ENCODE measurements around the gene SASH1.

The SASH1 gene

DNA sequence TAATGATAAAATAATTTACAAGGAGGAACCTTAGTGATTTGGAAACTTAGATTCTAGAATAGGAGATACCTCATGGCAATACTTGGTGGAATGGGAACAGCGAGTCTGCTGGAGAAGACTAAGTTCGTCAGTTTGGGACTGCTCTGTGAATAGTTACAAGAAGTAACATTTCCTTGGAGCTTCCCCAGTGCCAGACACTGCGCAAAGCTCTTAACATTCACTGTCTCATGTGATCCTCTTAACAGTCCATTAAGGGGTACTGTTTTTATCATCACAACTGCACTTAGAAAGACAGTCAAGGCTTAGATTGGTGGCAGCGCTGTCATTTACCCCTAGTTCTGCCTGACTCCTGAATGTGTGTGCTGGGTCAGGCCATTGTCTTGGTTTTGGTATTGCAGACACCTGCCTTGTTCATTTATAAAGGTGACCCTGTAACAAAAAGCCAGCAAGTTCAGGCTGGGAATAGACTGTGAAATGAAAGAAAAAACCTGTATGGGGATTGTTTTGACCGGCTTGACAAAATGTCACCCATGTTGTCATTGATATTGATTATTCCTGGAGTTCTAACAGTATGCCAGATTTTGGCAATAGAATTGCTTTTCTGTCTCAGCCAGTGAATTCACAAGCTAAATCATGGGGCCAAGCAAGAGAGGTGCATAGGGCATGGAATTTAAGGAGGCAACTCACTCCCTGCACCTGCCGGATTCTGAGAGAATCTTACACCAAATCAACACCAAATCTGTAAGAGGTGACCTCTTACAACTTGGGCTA is 118.4 kb downstream of the SASH1 start:
- no peak for DNase-seq (ENCODE audit: low spot score)

DNA sequence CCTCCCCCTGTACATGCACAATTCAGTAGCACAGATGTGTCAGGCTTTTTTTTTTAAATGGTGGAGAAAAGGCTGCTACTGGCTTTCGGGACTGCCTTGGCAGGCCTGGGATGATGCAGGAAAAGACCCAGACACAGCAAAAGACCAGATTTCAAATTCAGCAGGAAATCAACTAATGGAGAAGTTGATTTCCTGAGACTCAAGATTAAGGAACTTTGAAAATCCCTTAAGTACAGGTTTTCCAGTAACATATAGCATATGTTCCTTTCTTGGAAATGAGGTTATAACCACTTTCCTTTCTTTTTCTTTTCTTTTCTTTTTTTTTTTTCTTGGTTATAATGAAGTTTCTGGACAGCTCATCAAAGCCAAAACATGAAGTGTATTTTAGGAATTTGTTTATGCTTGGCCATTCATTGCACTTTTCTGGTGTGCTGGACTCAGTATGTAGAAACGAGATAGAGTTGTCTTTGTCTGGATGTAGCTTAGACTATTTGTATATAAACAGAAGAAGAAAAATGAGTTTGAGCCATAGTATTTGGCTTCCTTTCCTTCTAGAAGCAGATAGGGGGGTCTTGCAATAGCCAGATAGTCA is 119.4 kb downstream of the SASH1 start:
- no peak for DNase-seq (ENCODE audit: low spot score)

DNA sequence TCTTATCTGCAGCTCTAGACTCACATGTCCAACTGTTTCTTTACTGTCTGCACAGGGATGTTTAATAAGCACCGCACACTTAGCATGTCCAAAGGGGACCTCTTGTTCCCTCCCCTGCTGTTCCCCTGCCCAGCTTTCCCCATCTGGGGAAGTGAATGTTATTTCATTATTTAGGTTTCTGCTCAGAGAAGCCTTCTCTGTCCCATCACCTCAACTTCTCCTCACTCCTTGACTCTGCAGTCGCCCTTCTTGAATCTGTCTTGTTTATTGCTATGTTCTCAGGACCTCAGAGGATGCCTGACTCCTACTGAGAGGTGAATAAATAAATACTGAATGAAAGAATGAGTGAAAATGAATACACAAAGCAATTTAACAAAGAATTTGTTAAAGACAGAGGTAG is 121.0 kb downstream of the SASH1 start:
- no peak for DNase-seq (ENCODE audit: low spot score)

DNA sequence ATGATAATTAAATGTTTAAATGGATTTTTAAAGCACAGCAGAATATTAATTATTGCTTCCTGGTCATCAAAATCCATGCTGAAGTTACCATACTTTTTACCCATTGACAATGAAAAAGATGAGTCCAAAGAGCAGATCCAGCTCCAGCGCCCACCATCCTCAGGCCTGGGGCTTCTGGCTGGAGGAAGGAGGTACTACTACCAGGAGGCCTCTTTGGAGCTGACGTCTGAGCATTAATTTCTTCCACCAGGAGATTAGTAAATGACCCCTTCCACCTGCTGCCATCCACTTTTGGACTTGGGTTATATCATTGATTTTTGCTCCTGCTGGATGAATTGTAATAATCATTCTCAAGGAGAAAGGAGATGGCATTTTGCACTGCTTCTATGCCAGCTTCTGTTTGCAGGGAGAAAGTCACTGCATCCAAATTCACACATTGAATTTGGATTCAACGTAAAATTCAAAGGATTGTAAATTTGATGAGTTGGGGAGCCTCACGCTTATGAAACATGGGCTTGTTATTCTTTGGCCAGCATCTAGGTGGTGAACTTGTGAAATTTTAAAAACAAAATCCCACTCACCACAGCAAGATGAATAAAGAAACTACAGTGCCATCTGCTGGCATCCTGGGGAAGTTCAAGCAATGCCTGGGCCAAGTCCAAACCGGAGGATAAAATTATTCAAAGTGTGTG is 121.8 kb downstream of the SASH1 start:
- peak; percentile 54 for DNase-seq (ENCODE audit: low spot score)

DNA sequence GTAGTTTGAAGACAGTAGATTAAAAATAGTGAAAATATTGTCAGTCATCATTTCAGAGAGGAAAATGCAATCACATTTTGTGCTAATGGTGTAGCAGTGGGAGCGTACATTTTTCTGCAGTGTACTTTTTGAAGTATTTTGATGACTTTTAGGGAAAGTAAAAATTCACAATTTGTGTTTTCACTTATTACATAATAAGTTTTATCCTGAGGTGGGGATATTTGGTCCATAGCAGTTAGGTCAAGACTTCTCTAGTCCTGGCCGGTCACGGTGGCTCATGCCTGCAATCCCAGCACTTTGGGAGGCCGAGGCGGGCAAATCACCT is 122.3 kb downstream of the SASH1 start:
- no peak for DNase-seq (ENCODE audit: low spot score)

DNA sequence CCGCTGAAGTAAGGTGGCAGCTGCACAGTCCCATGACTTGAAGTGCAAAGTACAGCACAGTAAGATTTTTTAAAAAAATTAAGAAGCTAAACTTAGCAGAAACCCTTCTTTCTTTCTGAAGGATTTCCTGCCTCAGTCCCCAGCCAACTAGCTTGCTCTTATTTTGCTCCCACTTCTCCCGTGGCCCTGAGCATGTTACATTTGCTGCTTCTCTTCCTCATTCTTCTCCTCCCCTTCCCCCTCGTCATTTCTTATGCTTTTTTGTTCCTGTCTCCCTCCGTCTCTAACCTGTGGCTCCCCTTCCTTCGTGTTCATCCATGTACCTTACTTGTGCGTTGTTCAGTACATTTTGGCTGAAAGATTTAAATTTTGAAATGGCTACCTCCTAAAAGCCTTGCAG is 123.0 kb downstream of the SASH1 start:
- no peak for DNase-seq (ENCODE audit: low spot score)

DNA sequence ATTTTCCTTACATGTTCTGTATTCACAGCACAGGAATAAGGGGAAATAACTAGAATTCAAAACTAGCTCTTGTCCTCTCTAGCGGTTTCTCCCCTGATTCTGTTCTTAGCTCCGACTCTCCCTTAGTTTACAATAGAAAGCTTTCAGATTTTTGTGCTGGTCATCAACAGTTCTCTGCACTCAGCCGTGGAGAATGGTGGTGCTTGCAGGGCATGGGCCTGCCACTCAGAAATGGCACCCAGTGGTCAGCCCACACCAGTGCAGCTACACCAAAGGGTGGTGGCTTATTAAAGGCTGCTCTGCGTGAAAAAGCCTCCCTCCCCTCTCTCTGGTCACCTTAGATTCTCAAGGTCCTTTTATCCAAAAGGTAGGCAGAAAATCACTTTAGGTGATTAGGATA is 123.5 kb downstream of the SASH1 start:
- no peak for DNase-seq (ENCODE audit: low spot score)

DNA sequence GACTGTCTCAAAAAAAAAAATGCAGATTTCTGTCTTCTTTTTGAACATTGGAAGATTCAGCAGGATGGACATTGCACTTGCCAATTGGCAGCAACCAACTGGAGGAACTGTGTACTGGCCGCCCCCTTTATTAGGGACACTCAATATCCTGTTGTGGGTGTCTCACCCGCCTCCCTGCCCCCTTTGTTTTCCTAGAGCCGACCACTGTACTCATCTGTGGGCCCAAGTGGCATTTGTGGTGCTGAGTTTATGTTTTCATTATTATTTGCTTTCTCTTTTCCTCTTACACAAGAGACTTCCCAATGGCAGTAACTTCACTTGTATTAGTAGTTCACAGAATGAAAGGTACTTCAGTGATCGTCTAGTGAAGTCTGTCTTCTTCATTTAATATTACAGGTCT is 125.3 kb downstream of the SASH1 start:
- no peak for DNase-seq (ENCODE audit: low spot score)

DNA sequence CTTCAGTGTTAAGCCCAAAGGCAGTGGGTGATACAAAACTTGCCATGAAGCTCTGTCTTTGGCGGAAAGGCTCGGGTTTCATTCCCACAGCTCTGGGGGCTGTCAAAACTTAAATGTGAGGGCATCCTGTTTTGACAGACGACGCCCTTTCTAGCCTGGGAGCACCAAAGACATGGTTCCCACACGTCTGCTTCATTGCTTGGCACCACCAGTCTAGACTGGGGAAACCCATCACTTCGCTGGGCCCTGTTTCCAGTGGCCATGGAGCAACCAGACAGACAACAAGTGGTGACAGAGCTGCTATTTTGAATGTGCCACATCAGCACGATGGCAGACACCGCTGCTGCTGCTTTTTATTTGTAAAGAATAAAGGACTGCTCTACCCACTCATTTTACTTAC is 127.5 kb downstream of the SASH1 start:
- no peak for DNase-seq (ENCODE audit: low spot score)

DNA sequence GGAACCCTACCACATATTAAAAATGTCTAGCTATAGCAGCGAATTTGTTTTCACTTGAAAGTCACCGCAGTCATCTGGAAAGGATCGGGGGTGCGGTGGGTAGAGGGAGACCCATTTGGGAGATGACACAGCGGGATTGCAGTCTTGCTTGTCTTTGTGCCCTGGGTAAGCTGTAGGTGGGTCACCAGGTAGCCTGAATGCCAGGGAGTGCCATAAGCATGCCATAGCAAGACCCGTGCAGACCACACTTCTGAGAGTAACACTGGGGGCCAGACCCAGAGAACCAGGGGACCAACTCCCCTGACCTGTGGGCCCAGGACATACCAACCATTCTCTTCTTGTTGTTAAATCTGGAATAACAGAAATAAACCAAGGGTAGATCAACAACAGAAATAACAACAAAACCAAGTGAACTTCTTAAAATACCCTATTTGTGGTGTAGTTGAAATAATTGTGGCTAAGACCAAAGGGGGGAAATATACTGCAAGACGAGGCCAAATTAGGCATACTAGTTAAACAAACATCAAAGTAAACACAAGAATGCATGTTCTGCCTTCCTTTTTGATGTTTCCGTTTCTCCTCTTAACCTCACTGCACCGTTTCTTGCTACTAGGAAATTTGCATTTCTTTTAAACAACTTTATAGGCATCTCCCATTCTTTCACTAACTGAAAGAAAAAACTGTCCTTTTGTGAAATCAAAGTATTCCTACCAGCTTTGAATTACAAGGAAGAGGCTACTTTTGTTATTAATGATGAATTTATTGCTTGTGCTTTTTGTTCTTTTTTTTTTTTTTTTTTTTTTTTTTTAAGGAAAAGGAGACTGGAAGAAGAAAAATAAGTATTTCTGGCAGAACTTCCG is 128.2 kb downstream of the SASH1 start:
- DNase-seq (ENCODE audit: low spot score), result no peak

DNA sequence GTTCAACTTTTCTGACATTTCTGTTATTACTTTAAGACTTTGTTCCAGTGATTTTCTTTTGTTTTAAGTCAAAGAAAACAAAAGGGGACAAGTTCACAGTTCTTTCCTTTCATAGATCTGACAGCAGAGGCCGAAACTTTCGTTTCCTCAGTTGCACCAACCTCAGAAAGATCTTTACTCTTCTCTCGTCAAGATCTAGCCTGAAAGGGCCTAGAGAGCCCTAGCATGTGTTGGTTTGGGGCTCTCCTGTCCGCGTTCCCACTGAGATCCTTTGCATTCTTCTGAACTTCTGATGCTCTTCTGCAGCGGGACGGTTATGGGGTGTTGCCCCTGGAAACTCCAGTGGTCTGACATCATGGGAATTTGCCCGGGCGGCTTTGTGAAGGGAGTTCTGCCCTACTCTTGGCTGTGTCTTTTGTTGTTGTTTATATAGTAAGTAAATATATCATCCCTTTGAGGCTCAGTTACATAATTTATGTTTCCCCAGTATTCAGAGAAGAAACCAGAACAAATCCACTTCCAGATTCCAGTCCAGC is 129.1 kb downstream of the SASH1 start:
- peak; percentile 19 for DNase-seq (ENCODE audit: low spot score)

DNA sequence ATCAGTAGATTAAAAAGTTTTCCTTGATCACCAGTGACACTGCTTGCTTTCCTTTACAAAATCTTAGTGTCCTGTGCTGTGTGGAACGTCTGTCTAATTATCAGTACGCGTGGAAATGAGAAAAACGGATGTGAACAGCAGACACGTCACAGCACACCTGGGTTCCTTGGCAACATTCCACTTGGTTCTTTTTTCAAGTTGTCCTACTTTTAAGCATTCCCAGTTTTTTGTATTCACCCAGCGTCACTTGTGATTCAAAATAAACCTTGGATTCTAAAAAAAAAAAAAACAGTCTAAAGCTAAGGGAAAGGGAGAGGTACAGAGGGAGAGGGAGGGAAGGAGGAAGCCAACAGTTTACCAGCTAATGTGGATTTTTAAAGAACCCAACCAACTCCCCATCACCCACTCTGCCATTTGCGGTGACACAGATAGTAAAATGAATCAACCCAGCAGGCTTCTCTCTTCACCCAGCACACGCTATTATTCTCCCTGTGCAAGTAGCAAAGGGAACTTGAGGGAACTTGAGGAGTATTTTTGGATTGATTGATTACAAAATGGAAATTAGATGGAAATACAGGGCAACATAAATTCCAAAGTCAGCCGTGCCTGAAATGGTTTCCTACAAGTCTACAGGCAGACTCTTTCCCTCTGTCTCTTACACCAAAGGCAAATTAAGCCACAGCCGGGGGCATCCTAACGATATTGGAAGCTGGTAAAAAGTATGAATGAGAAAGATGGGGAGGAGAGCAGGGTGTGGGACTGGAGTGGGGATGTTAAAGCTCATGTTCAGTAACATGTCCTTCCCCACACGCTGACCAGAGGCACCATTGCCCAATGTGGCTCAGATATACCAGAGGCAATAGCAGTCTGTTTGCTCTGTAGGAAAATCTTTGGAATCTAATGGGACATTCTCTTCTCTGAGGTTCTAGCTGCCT is 129.8 kb downstream of the SASH1 start:
- DNase-seq (ENCODE audit: low spot score), result no peak

DNA sequence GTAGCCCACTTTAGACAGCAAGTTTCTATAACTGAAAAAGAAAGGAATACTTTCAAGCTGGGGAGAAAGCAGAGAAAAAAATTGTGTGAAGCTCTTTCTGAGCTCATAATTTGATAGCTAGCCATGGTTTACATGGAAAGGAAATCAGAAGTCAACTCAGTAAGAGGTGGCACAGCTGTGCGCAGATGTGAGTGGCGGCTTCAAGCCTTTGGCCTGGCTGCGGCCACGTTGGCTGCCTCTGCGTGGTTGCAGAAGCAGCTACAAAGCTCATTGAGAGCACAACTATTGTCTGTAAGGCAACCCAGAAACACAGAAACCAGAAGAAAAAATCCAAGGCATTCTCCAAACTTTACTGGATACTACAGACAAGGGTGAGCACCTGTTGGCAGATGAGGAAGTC is 136.9 kb downstream of the SASH1 start:
- DNase-seq (ENCODE audit: low spot score), result no peak

DNA sequence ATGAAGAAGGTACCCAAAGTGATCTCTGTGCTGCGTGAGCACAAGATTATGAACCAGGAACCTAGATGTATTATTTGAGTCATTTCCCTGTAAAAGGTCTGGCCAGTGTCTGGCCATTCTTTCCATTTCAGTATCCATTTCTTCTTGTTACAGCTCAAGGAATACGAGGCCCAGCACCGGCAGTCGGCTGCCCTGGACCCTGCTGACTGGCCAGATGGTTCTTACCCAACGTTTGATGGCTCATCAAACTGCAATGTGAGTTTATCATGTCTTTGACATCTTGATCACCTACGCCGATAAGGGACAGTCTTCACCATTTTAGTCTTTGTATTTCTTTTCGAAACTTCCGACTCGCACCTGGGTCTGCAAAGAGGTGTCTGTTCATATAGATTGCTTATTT is 144.8 kb downstream of the SASH1 start:
- no peak for DNase-seq (ENCODE audit: low spot score)

DNA sequence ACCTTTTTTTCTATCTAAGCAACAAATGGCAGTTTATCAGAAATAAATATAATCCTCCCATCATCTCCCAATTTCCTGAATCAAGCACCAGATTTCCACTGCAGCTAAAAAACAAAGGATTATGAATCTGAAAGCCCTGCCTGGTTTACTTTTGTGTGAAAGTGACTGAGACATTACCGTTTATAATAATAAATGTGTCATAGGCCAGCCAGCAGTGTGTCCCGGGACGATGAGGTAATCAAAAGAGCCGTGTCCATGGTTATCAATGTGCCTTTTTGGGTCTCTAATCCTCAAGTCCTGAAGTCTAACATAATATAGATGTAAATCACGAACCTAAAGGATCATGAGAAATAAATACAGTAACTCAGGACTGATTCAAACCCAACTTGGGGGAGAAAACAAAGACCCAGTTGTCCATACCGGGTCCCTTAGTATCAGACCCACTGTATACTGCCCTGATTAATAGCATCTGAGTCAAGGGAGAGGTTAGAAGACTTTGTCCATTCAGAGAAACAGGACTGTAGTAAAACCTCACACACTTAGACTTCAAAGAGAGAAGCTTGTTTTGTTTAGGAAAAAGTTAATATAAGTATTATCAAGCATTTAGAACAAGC is 149.1 kb downstream of the SASH1 start:
- peak; percentile 40 for DNase-seq (ENCODE audit: low spot score)

DNA sequence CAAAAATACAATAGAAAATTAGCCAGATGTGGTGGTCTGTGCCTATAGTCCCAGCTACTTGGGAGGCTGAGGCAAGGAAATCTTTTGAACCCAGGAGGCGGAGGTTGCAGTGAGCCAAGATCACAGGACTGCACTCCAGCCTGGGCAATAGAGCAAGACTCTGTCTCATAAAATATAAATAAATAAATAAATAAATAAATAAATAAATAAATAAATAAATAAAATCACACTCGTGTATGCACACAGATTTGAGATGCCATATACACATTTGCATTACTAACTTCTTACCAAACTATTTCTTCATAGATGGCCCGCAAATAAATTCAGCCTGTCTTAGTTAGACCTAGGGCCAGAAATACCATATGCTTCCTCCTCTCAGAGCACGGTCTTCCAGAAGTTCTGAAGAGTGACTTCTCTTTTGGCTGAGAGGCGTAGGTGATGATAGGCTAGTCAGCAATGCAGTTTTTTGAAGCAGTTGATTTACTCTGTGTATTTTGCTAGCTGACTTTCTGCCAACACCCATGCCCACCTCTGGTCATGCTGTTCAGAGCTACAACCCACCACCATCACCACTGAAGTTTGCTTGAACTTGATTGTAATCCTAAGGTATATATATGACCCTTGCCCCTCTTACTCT is 150.1 kb downstream of the SASH1 start:
- no peak for DNase-seq (ENCODE audit: low spot score)

DNA sequence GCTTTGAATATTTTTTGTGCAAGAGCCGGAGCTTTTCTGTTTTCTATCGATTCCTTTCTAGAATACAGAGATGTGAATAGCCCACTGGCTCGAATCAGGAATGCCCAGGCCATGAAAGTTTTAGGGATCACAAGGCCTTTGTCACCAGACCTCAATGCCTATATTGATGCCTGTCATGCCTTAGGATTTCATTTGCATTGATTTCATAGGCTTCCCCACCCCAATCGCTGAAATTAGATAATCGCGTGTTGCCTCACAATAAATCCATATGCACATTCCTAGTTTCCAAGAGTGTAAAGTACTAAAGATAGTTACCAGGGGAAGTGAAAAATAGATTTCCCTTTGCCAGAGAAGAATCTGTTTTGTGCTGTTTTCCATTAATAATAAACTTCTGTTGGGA is 150.8 kb downstream of the SASH1 start:
- DNase-seq (ENCODE audit: low spot score), result no peak

DNA sequence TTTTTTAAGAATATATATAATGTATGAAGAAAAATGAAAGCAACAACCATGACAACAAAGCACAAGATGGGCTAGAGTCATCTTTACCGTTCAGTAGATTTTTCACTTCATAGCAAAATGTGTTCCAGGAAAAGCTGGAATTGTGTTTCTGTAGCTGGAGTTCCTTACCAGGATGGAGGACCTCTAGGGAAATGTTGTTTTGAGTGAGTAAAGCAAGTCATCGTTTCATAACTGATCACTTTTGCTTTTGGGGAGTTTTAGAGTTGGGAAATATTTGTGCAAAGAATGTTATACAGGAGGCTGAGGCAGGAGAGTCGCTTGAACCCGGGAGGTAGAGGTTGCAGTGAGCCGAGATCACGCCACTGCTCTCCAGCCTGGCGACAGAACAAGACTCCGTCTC is 151.6 kb downstream of the SASH1 start:
- no peak for DNase-seq (ENCODE audit: low spot score)

DNA sequence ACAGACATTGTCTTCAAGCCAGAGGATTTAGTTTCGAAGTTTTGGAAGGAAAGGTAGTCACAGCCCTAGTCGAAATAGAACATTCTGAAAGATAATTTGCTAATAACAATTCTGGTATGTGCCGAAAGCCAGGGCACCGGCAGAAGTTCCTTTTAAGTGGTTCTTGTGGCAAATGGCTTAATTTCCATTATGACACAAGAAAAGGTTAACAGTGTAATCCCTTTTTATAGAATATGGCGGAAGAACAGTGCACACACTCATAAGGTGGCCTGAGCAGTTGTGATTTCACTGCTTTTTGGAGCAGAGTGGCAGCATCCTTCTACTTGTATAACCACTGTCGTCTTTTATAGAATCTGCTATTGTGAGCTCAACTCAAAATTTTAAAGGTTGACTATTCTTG is 152.4 kb downstream of the SASH1 start:
- no peak for DNase-seq (ENCODE audit: low spot score)

DNA sequence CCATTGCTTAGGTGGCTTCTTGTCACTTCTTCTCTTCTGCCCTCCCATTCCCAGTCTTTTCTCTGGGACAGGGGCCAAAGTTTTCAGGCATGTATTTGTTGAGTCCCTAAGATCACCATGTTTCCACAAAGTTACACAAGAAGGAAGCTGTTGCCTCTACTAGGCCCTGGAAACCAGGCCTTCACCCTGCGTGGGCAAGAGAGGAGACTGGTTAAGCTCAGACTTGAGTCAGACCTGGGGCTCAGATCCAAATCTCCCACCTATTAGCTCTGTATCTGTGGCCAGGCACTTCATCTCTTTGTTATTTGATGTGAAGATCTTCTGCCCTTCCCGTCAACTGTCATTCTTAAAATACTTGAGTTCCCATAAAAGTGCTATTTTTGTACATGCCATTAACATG is 154.6 kb downstream of the SASH1 start:
- DNase-seq (ENCODE audit: low spot score), result peak; percentile 29

Data from hepatic stellate cell (primary cell).